HCT116 (cell line): ENCODE results near the gene TTC21B. TPM values are rescaled to one million over a fixed set of nuclear protein-coding genes. Genes with fewer than 3 reads are reported as not detected.

Source experiments
- ATAC-seq: fragments of 200-7000 bp; cut with Tn5 transposase; 2 replicates; pipeline ENCODE4 v1.9.1; 2020; ENCODE audit warnings: mild to moderate bottlenecking, moderate library complexity
- BruUV-seq: library from RNA; stranded (reverse); fragments of 400-500 nt; replicated peaks from 2 replicates; lab custom pipeline; 2021; lab: Mats Ljungman, UMichigan
- CTCF ChIA-PET: fragments of 300-600 bp; sonication (Branson Sonifier 250); formaldehyde crosslinking; loops from one replicate; lab custom pipeline; 2021; ENCODE audit warnings: antibody characterized with exemption; lab: Charles Lee
- POLR2A ChIA-PET: fragments of 300-600, 350-600 bp; sonication (Branson Sonifier 250); formaldehyde crosslinking; loops from one replicate; lab custom pipeline; 2021; ENCODE audit warnings: antibody characterized with exemption; lab: Charles Lee
- RAD21 ChIA-PET, 2 experiments: fragments of 300-600 bp; sonication (Branson Sonifier 250); formaldehyde crosslinking; loops; one replicate each; lab custom pipeline; 2023; ENCODE audit warnings: low total read pairs in 2 of 2; ENCODE audit not compliant: uncharacterized antibody in 2 of 2, unreplicated experiment in 2 of 2, low non-redundant PET in 1 of 2; lab: Charles Lee
- DNase-seq: peaks from one replicate; pipeline ENCODE4 v3.0.0-alpha.2; 2010; ENCODE audit warnings: low read depth, low spot score
- H2AFZ ChIP-seq: fragments of 200-600 bp; shearing (Covaris generic), sonication (generic); 2 replicates; pipeline ENCODE4 v1.6.1; 2017; ENCODE audit warnings: low read depth, mixed run types, mixed read lengths, antibody characterized with exemption, low read length; ENCODE audit not compliant: poor library complexity, severe bottlenecking
- H3K27ac ChIP-seq: 2 replicates; pipeline ENCODE4 v1.5.1; 2012; ENCODE audit warnings: low read depth, low read length
- H3K27me3 ChIP-seq: fragments of 200-600 bp; sonication (generic); 2 replicates; pipeline ENCODE4 v1.6.1; 2016; ENCODE audit warnings: mixed run types, low read length, mixed read lengths; ENCODE audit not compliant: insufficient read depth
- H3K36me3 ChIP-seq, 2 experiments: fragments of 200-500 bp in 1 of 2; fragments of 200-600 bp in 1 of 2; sonication (Bioruptor generic) in 1 of 2; sonication (generic) in 1 of 2; 2 replicates each; pipeline versions ENCODE4 v1.5.1 to v1.6.1; 2014 to 2016; ENCODE audit warnings: low read length in 2 of 2, inconsistent platforms in 1 of 2, mixed read lengths in 1 of 2, mixed run types in 1 of 2; ENCODE audit not compliant: insufficient read depth in 2 of 2, control insufficient read depth in 1 of 2
- H3K4me1 ChIP-seq, 2 experiments: fragments of 200-600 bp in 1 of 2; sonication (generic) in 1 of 2; 2 replicates each; pipeline versions ENCODE4 v1.5.1 to v1.6.1; 2012 to 2017; ENCODE audit warnings: low read length in 2 of 2, inconsistent platforms in 1 of 2, mild to moderate bottlenecking in 1 of 2, mixed read lengths in 1 of 2, mixed run types in 1 of 2, moderate library complexity in 1 of 2; ENCODE audit not compliant: insufficient read depth in 2 of 2, control insufficient read depth in 1 of 2
- H3K4me2 ChIP-seq: fragments of 200-600 bp; sonication (generic); 2 replicates; pipeline ENCODE4 v1.6.1; 2017; ENCODE audit warnings: mixed run types, low read length, mixed read lengths
- H3K4me3 ChIP-seq, 2 experiments: fragments of 200-600 bp in 1 of 2; sonication (generic) in 1 of 2; replicated peaks in 1 of 2; 2 replicates each; pipeline ENCODE4 v1.5.1; 2011 to 2016; ENCODE audit warnings: low read length in 2 of 2, control low read depth in 1 of 2, low read depth in 1 of 2, mild to moderate bottlenecking in 1 of 2, mixed read lengths in 1 of 2, mixed run types in 1 of 2
- H3K79me2 ChIP-seq: fragments of 200-600 bp; sonication (generic); 2 replicates; pipeline ENCODE4 v1.6.1; 2017; ENCODE audit warnings: mild to moderate bottlenecking, mixed run types, low read length, moderate library complexity, mixed read lengths; ENCODE audit not compliant: insufficient read depth
- H3K9ac ChIP-seq: fragments of 200-600 bp; sonication (generic); 2 replicates; pipeline ENCODE4 v1.6.1; 2016; ENCODE audit warnings: low read length, mixed read lengths
- H3K9me2 ChIP-seq: fragments of 200-600 bp; sonication (generic), shearing (Covaris generic); 2 replicates; pipeline ENCODE4 v1.6.1; 2017; ENCODE audit warnings: mixed run types, mild to moderate bottlenecking, moderate library complexity; ENCODE audit not compliant: insufficient read depth
- H3K9me3 ChIP-seq, 2 experiments: fragments of 200-500 bp in 1 of 2; fragments of 200-600 bp in 1 of 2; sonication (Bioruptor generic) in 1 of 2; sonication (generic) in 1 of 2; 2 replicates each; pipeline ENCODE4 v1.6.1; 2014 to 2017; ENCODE audit warnings: low read length in 2 of 2, mixed read lengths in 2 of 2, inconsistent platforms in 1 of 2, low read depth in 1 of 2, mild to moderate bottlenecking in 1 of 2, mixed run types in 1 of 2, moderate library complexity in 1 of 2; ENCODE audit not compliant: control insufficient read depth in 1 of 2, insufficient read depth in 1 of 2
- H4K20me1 ChIP-seq: fragments of 200-600 bp; sonication (generic), shearing (Covaris generic); 2 replicates; pipeline ENCODE4 v1.6.1; 2017; ENCODE audit warnings: mixed run types, mild to moderate bottlenecking, moderate library complexity; ENCODE audit not compliant: insufficient read depth
- CBX3 ChIP-seq: IDR thresholded peaks from 2 replicates; pipeline ENCODE4 v1.6.1; 2012; ENCODE audit warnings: low read depth
- CEBPB ChIP-seq: IDR thresholded peaks from 2 replicates; pipeline ENCODE4 v1.6.1; 2012; ENCODE audit warnings: low read depth
- EZH2 ChIP-seq: fragments of 200-600 bp; sonication (generic); IDR thresholded peaks from 2 replicates; pipeline ENCODE4 v1.6.1; 2017; ENCODE audit warnings: antibody characterized with exemption, mixed run types
- POLR2A ChIP-seq: IDR thresholded peaks from 2 replicates; pipeline ENCODE4 v1.7.0; 2011; ENCODE audit warnings: borderline replicate concordance; ENCODE audit not compliant: insufficient read depth, insufficient read length; ENCODE audit errors: extremely low read depth
- RAD21 ChIP-seq: IDR thresholded peaks from 2 replicates; pipeline ENCODE4 v1.6.1; 2012; ENCODE audit warnings: low read depth, mild to moderate bottlenecking
- SIN3A ChIP-seq: IDR thresholded peaks from 2 replicates; pipeline ENCODE4 v1.6.1; 2012; ENCODE audit warnings: low read depth
- SRF ChIP-seq: IDR thresholded peaks from 2 replicates; pipeline ENCODE4 v1.6.1; 2012; ENCODE audit warnings: low read depth
- ZFX ChIP-seq: fragments of 450-650 bp; IDR thresholded peaks from 2 replicates; pipeline ENCODE4 v1.6.1; 2017
- ZNF274 ChIP-seq: fragments of 200-500 bp; sonication (Bioruptor generic); IDR thresholded peaks from 2 replicates; pipeline ENCODE4 v1.6.1; 2014; ENCODE audit warnings: mild to moderate bottlenecking, low read depth, low read length, inconsistent platforms
- intact Hi-C: fragments of 100-400 bp; cut with micrococcal nuclease; formaldehyde crosslinking; loops from 2 replicates; pipeline ENCODE4 v1.10.0; 2022
- total RNA-seq: library from RNA; stranded (reverse); gene quantifications from one replicate; pipeline ENCODE4 v1.2.1, GENCODE V29; 2021; ENCODE audit not compliant: unreplicated experiment
- TF ChIP-seq, protein P1 (sequence below): IDR thresholded peaks from 2 replicates; pipeline ENCODE4 v1.6.1; 2012; ENCODE audit warnings: low read depth

TTC21B gene
- total RNA-seq, 1 experiment from 2014 or later, result 12.2 TPM

GRCh38 chr2:165870346-165870745 lies 83.2 kb downstream of the TTC21B start (continued):
- TF ChIP-seq, protein P1, sequence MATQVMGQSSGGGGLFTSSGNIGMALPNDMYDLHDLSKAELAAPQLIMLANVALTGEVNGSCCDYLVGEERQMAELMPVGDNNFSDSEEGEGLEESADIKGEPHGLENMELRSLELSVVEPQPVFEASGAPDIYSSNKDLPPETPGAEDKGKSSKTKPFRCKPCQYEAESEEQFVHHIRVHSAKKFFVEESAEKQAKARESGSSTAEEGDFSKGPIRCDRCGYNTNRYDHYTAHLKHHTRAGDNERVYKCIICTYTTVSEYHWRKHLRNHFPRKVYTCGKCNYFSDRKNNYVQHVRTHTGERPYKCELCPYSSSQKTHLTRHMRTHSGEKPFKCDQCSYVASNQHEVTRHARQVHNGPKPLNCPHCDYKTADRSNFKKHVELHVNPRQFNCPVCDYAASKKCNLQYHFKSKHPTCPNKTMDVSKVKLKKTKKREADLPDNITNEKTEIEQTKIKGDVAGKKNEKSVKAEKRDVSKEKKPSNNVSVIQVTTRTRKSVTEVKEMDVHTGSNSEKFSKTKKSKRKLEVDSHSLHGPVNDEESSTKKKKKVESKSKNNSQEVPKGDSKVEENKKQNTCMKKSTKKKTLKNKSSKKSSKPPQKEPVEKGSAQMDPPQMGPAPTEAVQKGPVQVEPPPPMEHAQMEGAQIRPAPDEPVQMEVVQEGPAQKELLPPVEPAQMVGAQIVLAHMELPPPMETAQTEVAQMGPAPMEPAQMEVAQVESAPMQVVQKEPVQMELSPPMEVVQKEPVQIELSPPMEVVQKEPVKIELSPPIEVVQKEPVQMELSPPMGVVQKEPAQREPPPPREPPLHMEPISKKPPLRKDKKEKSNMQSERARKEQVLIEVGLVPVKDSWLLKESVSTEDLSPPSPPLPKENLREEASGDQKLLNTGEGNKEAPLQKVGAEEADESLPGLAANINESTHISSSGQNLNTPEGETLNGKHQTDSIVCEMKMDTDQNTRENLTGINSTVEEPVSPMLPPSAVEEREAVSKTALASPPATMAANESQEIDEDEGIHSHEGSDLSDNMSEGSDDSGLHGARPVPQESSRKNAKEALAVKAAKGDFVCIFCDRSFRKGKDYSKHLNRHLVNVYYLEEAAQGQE, result no peak
- TF ChIP-seq CEBPB (no peak), CBX3 (no peak), ZFX (no peak), EZH2 (no peak), SRF (no peak), SIN3A (no peak)

- Histone ChIP-seq H3K4me3 (no peak overlapping the region), H3K9me3 (no peaks in the 10 kb centered on the region), H3K36me3 (no peaks in the 10 kb centered on the region), H3K27ac (no peak overlapping the region), H2AFZ (no peak overlapping the region), H3K4me1 (no peaks in the 10 kb centered on the region), H3K4me2 (no peak overlapping the region), H3K79me2 (no peaks in the 10 kb centered on the region), H3K9ac (no peak overlapping the region), H4K20me1 (no peaks in the 10 kb centered on the region), H3K9me2 (no peaks in the 10 kb centered on the region), H3K27me3 (no peaks in the 10 kb centered on the region)
- TF ChIP-seq, protein P1, result no peak
- TF ChIP-seq ZNF274 (no peak), POLR2A (no peak), RAD21 (no peak), SIN3A (no peak)
- CTCF ChIA-PET, result no interaction called here
- POLR2A ChIA-PET, result no interaction called here
- BruUV-seq, result no TSS peak
- DNase-seq (no peak), ATAC-seq (no peak)
- intact Hi-C loops, result no loop called here
- RAD21 ChIA-PET, result no interaction called here
These were observed 85.4 kb downstream of the TTC21B start for GRCh38 chr2:165868211-165868610.
